ENCODE data around the gene MYCL. TPM values are rescaled to one million over a fixed set of nuclear protein-coding genes. Genes with fewer than 3 reads are reported as not detected.

Gene MYCL
- total RNA-seq, 1 experiment from 2014 or later: 18.4 TPM

- Histone ChIP-seq H3K27me3 (ENCODE audit: insufficient read depth, low read length) (no peaks in the 10 kb centered on the region), H3K14ac (ENCODE audit: insufficient read depth, low read length) (no peak overlapping the region)
These were observed 25.1 kb upstream of the MYCL start for GRCh38 chr1:39926820-39927219.

More at GRCh38 chr1:39926820-39927219, 25.1 kb upstream of the MYCL start:
- TF ChIP-seq CTCF (conservative IDR thresholded peaks at IDR 0.05): no peak
- DNase-seq: no peak
- Histone ChIP-seq H2BK15ac (ENCODE audit: low read depth, low read length) (no peak overlapping the region), H2BK5ac (ENCODE audit: insufficient read length, low read length) (no peak overlapping the region), H3K23me2 (ENCODE audit: insufficient read length, low read depth, low read length, poor library complexity, severe bottlenecking) (peaks cover 2% of the 10 kb centered on the region), H4K8ac (replicated peaks; ENCODE audit: insufficient read length, low read depth, low read length) (no peak overlapping the region), H3K18ac (ENCODE audit: insufficient read length, low read depth, low read length) (no peak overlapping the region), H3K56ac (ENCODE audit: insufficient read length, low read depth, low read length) (no peak overlapping the region), H3K27ac (ENCODE audit: insufficient read length, low read depth, low read length) (no peak overlapping the region), H3K23ac (ENCODE audit: insufficient read length, low read depth, low read length) (no peak overlapping the region), H3K4me1 (ENCODE audit: insufficient read depth, low read length) (peaks cover 3% of the 10 kb centered on the region; the same call in 1 of the 2 replicates), H3K4ac (ENCODE audit: low read depth, low read length) (no peak overlapping the region), H2AFZ (ENCODE audit: low read length) (no peak overlapping the region), H2AK5ac (ENCODE audit: insufficient read length, low read length) (no peak overlapping the region), H3K9ac (ENCODE audit: extremely low read depth, insufficient read length, low read length) (no peak overlapping the region), H3K79me2 (ENCODE audit: insufficient read depth, low read length) (no peaks in the 10 kb centered on the region), H4K20me1 (ENCODE audit: control insufficient read depth, insufficient read depth, insufficient read length) (no peaks in the 10 kb centered on the region), H3K79me1 (ENCODE audit: insufficient read depth, low read depth, low read length, poor library complexity, severe bottlenecking) (no peaks in the 10 kb centered on the region), H3K4me2 (ENCODE audit: insufficient read depth, insufficient read length, low read length) (no peak overlapping the region), H3K9me3 (ENCODE audit: control insufficient read depth, low read depth, low read length) (no peaks in the 10 kb centered on the region), H2BK120ac (ENCODE audit: low read depth, low read length, poor library complexity, severe bottlenecking) (no peak overlapping the region), H3T11ph (ENCODE audit: low read length) (no peak overlapping the region), H2BK12ac (ENCODE audit: insufficient read length, low read depth, low read length) (no peak overlapping the region), H4K91ac (ENCODE audit: insufficient read length, low read depth, low read length) (no peak overlapping the region), H4K5ac (ENCODE audit: insufficient read length, low read depth, low read length) (no peak overlapping the region), H2BK20ac (ENCODE audit: low read depth, low read length, poor library complexity, severe bottlenecking) (no peak overlapping the region)
- WGBS (ENCODE audit: extremely low coverage, insufficient read length, low lambda C conversion rate): no CpG with 5 or more reads among the region's 6 CpGs
- H3K4me1 Mint-ChIP-seq: peaks cover 20 to 22% of the 10 kb centered on the region in 2 experiments
- H3K27ac Mint-ChIP-seq: 0 out of 7 replicates have a peak overlapping the region, but pooled peaks of 1 of the 3 experiments have one; percentile 49
- 0 out of 7 replicates have a peak, but pooled peaks cover 0 to 1% (median 0%) of the 10 kb centered on the region in 3 experiments for H3K36me3 Mint-ChIP-seq (ENCODE audit: insufficient read depth in 1 of 3, low read depth in 3 of 3)
- H3K27me3 Mint-ChIP-seq (ENCODE audit: low read depth): peaks cover 38% of the 10 kb centered on the region
- peaks cover 0 to 3% of the 10 kb centered on the region in 2 experiments; a peak in 1 of 5 replicates for H3K9me3 Mint-ChIP-seq
- H3K4me3 Mint-ChIP-seq: no peak overlapping the region
